MCF 10A (cell line): ENCODE results near the gene UTF1. TPM values are rescaled to one million over a fixed set of nuclear protein-coding genes. Genes with fewer than 3 reads are reported as not detected.

Experiments
- BruUV-seq: library from RNA; stranded (reverse); fragments of 400-500 nt; replicated peaks from 2 replicates; lab custom pipeline; 2021; lab: Mats Ljungman, UMichigan
- CTCF ChIA-PET: fragments of 300-600 bp; sonication (Branson Sonifier 250); formaldehyde crosslinking; extraction: SDS; loops from one replicate; lab custom pipeline; 2021; ENCODE audit warnings: antibody characterized with exemption, inconsistent platforms; lab: Yijun Ruan, JAX
- POLR2A ChIA-PET: fragments of 300-600, 350-650 bp; sonication (Branson Sonifier 250); formaldehyde crosslinking; extraction: SDS; loops from one replicate; lab custom pipeline; 2020; ENCODE audit warnings: antibody characterized with exemption, inconsistent platforms; lab: Yijun Ruan, JAX
- DNase-seq: peaks from one replicate; pipeline ENCODE4 v3.0.0-alpha.2; 2018; ENCODE audit not compliant: unreplicated experiment
- H3K27ac Mint-ChIP-seq: one replicate; pipeline ENCODE4 v1.8.0; 2022; ENCODE audit warnings: mild to moderate bottlenecking, low read depth, mixed read lengths; ENCODE audit not compliant: unreplicated experiment
- H3K27me3 Mint-ChIP-seq: one replicate; pipeline ENCODE4 v1.8.0; 2022; ENCODE audit warnings: mixed read lengths; ENCODE audit not compliant: insufficient read depth, unreplicated experiment
- H3K36me3 Mint-ChIP-seq: one replicate; pipeline ENCODE4 v1.8.0; 2022; ENCODE audit warnings: mild to moderate bottlenecking, moderate library complexity, mixed read lengths; ENCODE audit not compliant: insufficient read depth, unreplicated experiment
- H3K4me1 Mint-ChIP-seq: one replicate; pipeline ENCODE4 v1.8.0; 2022; ENCODE audit warnings: mixed read lengths; ENCODE audit not compliant: insufficient read depth, unreplicated experiment
- H3K4me3 Mint-ChIP-seq: one replicate; pipeline ENCODE4 v1.8.0; 2022; ENCODE audit warnings: mild to moderate bottlenecking, moderate library complexity, mixed read lengths; ENCODE audit not compliant: unreplicated experiment
- H3K9me3 Mint-ChIP-seq: one replicate; pipeline ENCODE4 v1.8.0; 2022; ENCODE audit warnings: mixed read lengths; ENCODE audit not compliant: unreplicated experiment
- CTCF ChIP-seq: fragments of 200-600 bp; IDR thresholded peaks from one replicate; pipeline ENCODE4 v1.8.0; 2022; ENCODE audit warnings: antibody characterized with exemption, mild to moderate bottlenecking; ENCODE audit not compliant: unreplicated experiment
- intact Hi-C: fragments of 100-400 bp; cut with micrococcal nuclease; formaldehyde crosslinking; loops from 2 replicates; pipeline ENCODE4 v1.14.1; 2022
- total RNA-seq: library from RNA; stranded (reverse); gene quantifications from 2 replicates; pipeline ENCODE4 v1.2.3, GENCODE V29; 2022

UTF1 gene
- total RNA-seq, 1 experiment from 2014 or later, result not detected

GRCh38 chr10:133229265-133230043 lies 563 bp upstream of the UTF1 start:
- no peaks in the 10 kb centered on the region for H3K27me3 Mint-ChIP-seq
- BruUV-seq, result no TSS peak
- ChIA-PET POLR2A (no interaction called here), CTCF (interaction anchor here (0.8 kb wide), 1 partner anchor 102 kb away, joined by 4 read pairs; no protein-coding TSS in a partner anchor)
- no peak overlapping the region for H3K27ac Mint-ChIP-seq
- H3K36me3 Mint-ChIP-seq, result no peaks in the 10 kb centered on the region
- H3K4me1 Mint-ChIP-seq, result no peaks in the 10 kb centered on the region
- no peak for TF ChIP-seq CTCF
- H3K9me3 Mint-ChIP-seq, result no peaks in the 10 kb centered on the region
- H3K4me3 Mint-ChIP-seq, result no peak overlapping the region
- intact Hi-C loops, result no loop called here
- no peak for DNase-seq

GRCh38 chr10:133230387-133231195 lies 574 bp downstream of the UTF1 start:
- intact Hi-C loops, result no loop called here
- DNase-seq, result no peak
- BruUV-seq, result no TSS peak
- Mint-ChIP-seq H3K4me1 (no peaks in the 10 kb centered on the region), H3K9me3 (no peaks in the 10 kb centered on the region), H3K27ac (no peak overlapping the region), H3K27me3 (no peaks in the 10 kb centered on the region), H3K36me3 (no peaks in the 10 kb centered on the region), H3K4me3 (no peak overlapping the region)
- CTCF ChIA-PET, result no interaction called here
- TF ChIP-seq CTCF, result no peak
- POLR2A ChIA-PET, result no interaction called here

- no peak for TF ChIP-seq CTCF
- Mint-ChIP-seq H3K27ac (no peak overlapping the region), H3K27me3 (no peaks in the 10 kb centered on the region), H3K4me3 (no peak overlapping the region), H3K9me3 (no peaks in the 10 kb centered on the region), H3K4me1 (no peaks in the 10 kb centered on the region), H3K36me3 (no peaks in the 10 kb centered on the region)
- ChIA-PET POLR2A (no interaction called here), CTCF (no interaction called here)
- no TSS peak for BruUV-seq
- DNase-seq, result no peak
- intact Hi-C loops, result no loop called here
Measured at GRCh38 chr10:133231244-133231945, 1.4 kb downstream of the UTF1 start.
